HepG2 (cell line): ENCODE measurements around the gene SLIT3. TPM values are rescaled to one million over a fixed set of nuclear protein-coding genes. Genes with fewer than 3 reads are reported as not detected.

Experiments used
- ATAC-seq: fragments of 200-7000 bp; cut with Tn5 transposase; 3 replicates; pipeline ENCODE4 v1.9.1; 2020; ENCODE audit warnings: mild to moderate bottlenecking, moderate library complexity
- BruUV-seq: library from RNA; stranded (reverse); fragments of 400-500 nt; replicated peaks from 2 replicates; lab custom pipeline; 2021; lab: Mats Ljungman, UMichigan
- CTCF ChIA-PET: fragments of 300-600 bp; formaldehyde crosslinking; extraction: SDS; loops from one replicate; lab custom pipeline; 2021; ENCODE audit warnings: low total read pairs, inconsistent platforms, low intra/inter-chr PET ratio; lab: Yijun Ruan, JAX
- POLR2A ChIA-PET: fragments of 350-600 bp; sonication (Branson Sonifier 250); formaldehyde crosslinking; loops from one replicate; lab custom pipeline; 2020; ENCODE audit warnings: antibody characterized with exemption, inconsistent platforms; lab: Yijun Ruan, JAX
- DNase-seq: peaks from one replicate; pipeline ENCODE4 v3.0.0-alpha.2; 2015; ENCODE audit warnings: low spot score
- FAIRE-seq: peaks from 3 replicates; lab custom pipeline; 2011; peaks lifted over from hg19 to GRCh38; lab: Jason Lieb, UNC
- H2AFZ ChIP-seq: one replicate; pipeline ENCODE4 v1.6.1; 2011; ENCODE audit warnings: low read length, inconsistent platforms
- H3K27ac ChIP-seq: fragments of 300-600 bp; 3 replicates; pipeline ENCODE4 v1.8.0; 2011; ENCODE audit warnings: mixed run types, mild to moderate bottlenecking, mixed read lengths, low read length, inconsistent platforms; ENCODE audit not compliant: insufficient read depth; ENCODE audit errors: extremely low read length
- H3K27me3 ChIP-seq, 2 experiments: fragments of 200-600 bp in 1 of 2; 2 replicates in 1 of 2; 3 replicates in 1 of 2; pipeline versions ENCODE4 v1.6.0 to v1.8.0; 2011; ENCODE audit warnings: low read length in 2 of 2, mild to moderate bottlenecking in 2 of 2, moderate library complexity in 2 of 2, inconsistent platforms in 1 of 2; ENCODE audit not compliant: insufficient read depth in 2 of 2, control insufficient read depth in 1 of 2
- H3K36me3 ChIP-seq, 2 experiments: fragments of 200-600 bp in 1 of 2; replicated peaks in 1 of 2; 2 replicates in 1 of 2; 3 replicates in 1 of 2; pipeline versions ENCODE4 v1.5.1 to v1.8.0; 2011; ENCODE audit warnings: low read length in 2 of 2, inconsistent platforms in 1 of 2; ENCODE audit not compliant: insufficient read depth in 2 of 2, control insufficient read depth in 1 of 2
- H3K4me1 ChIP-seq: 2 replicates; pipeline ENCODE4 v1.5.1; 2012; ENCODE audit warnings: low read length, inconsistent platforms; ENCODE audit not compliant: insufficient read depth
- H3K4me2 ChIP-seq: 2 replicates; pipeline ENCODE4 v1.6.0; 2011; ENCODE audit warnings: low read depth, low read length, inconsistent platforms
- H3K4me3 ChIP-seq, 3 experiments: fragments of 200-600 bp in 1 of 3; sonication (generic), shearing (Covaris generic) in 1 of 3; replicated peaks in 1 of 3; 2 replicates each; pipeline ENCODE4 v1.5.1; 2011 to 2016; ENCODE audit warnings: low read length in 3 of 3, inconsistent platforms in 2 of 3, low read depth in 2 of 3, mild to moderate bottlenecking in 2 of 3, control low read depth in 1 of 3, mixed read lengths in 1 of 3; ENCODE audit not compliant: insufficient read depth in 1 of 3
- H3K79me2 ChIP-seq: one replicate; pipeline ENCODE4 v1.6.1; 2011; ENCODE audit warnings: low read length, inconsistent platforms; ENCODE audit not compliant: insufficient read depth
- H3K9ac ChIP-seq: 2 replicates; pipeline ENCODE4 v1.6.0; 2011; ENCODE audit warnings: mild to moderate bottlenecking, low read depth, low read length, inconsistent platforms; ENCODE audit not compliant: insufficient read depth
- H3K9me3 ChIP-seq: 2 replicates; pipeline ENCODE4 v1.5.1; 2012; ENCODE audit warnings: mild to moderate bottlenecking, low read length
- H4K20me1 ChIP-seq: 2 replicates; pipeline ENCODE4 v1.6.0; 2011; ENCODE audit warnings: inconsistent platforms, mild to moderate bottlenecking, low read length, moderate library complexity; ENCODE audit not compliant: insufficient read depth
- GPBP1L1 ChIP-seq: sonication (generic); formaldehyde crosslinking; IDR thresholded peaks from 2 replicates; pipeline ENCODE4 v1.5.0; 2020; ENCODE audit warnings: mild to moderate bottlenecking, missing genetic modification reagents
- KLF15 ChIP-seq: sonication (generic); formaldehyde crosslinking; IDR thresholded peaks from 2 replicates; pipeline ENCODE4 v1.8.1; 2023; ENCODE audit warnings: borderline replicate concordance, mild to moderate bottlenecking, inconsistent platforms, missing genetic modification reagents, mixed read lengths
- NFKB2 ChIP-seq: sonication (generic); formaldehyde crosslinking; IDR thresholded peaks from 2 replicates; pipeline ENCODE4 v1.4.0; 2020; ENCODE audit warnings: missing genetic modification reagents, borderline replicate concordance
- PBX2 ChIP-seq: IDR thresholded peaks from 2 replicates; pipeline ENCODE4 v1.6.1; 2016; ENCODE audit warnings: control low read depth
- ZBTB40 ChIP-seq, 2 experiments: fragments of 450-650 bp in 1 of 2; sonication (generic) in 1 of 2; formaldehyde crosslinking in 1 of 2; IDR thresholded peaks; 2 replicates each; pipeline versions ENCODE4 v1.6.1 to v1.8.0; 2016 to 2022; ENCODE audit warnings: antibody characterized with exemption in 1 of 2, mild to moderate bottlenecking in 1 of 2, missing genetic modification reagents in 1 of 2
- ZNF362 ChIP-seq: sonication (generic); formaldehyde crosslinking; IDR thresholded peaks from 2 replicates; pipeline ENCODE4 v1.4.0; 2020; ENCODE audit warnings: missing genetic modification reagents, mild to moderate bottlenecking, borderline replicate concordance
- ZNF570 ChIP-seq: sonication (generic); formaldehyde crosslinking; IDR thresholded peaks from 2 replicates; pipeline ENCODE4 v1.4.0; 2020; ENCODE audit warnings: mild to moderate bottlenecking, missing genetic modification reagents, borderline replicate concordance
- ZNF672 ChIP-seq: sonication (generic); formaldehyde crosslinking; IDR thresholded peaks from 2 replicates; pipeline ENCODE4 v1.8.1; 2022; ENCODE audit warnings: missing genetic modification reagents
- ZNF768 ChIP-seq: sonication (generic); formaldehyde crosslinking; IDR thresholded peaks from 2 replicates; pipeline ENCODE4 v1.4.0; 2020; ENCODE audit warnings: missing genetic modification reagents
- ZNF792 ChIP-seq: IDR thresholded peaks from 2 replicates; pipeline ENCODE4 v1.6.1; 2016
- ZNF83 ChIP-seq: sonication (generic); formaldehyde crosslinking; IDR thresholded peaks from 2 replicates; pipeline ENCODE4 v1.4.0; 2020; ENCODE audit warnings: missing genetic modification reagents, mild to moderate bottlenecking, borderline replicate concordance
- WGBS: methylation state at CpG from one replicate; pipeline ENCODE4 v1.1.6; 2017; ENCODE audit warnings: low lambda C conversion rate; 5-methylcytosine and 5-hydroxymethylcytosine counted together
- in situ Hi-C: cut with HindIII; loops from 2 replicates; pipeline ENCODE4 v1.10.0; 2017; ENCODE audit warnings: low pct_unique_long_range_greater_than_20kb; ENCODE audit not compliant: extremely low pct_ligation_motif_present
- intact Hi-C: fragments of 100-400 bp; cut with micrococcal nuclease; formaldehyde crosslinking; loops from one replicate; pipeline ENCODE4 v1.10.0; 2022; ENCODE audit not compliant: unreplicated experiment
- polyA plus RNA-seq, 8 experiments: library from polyadenylated mRNA; depleted of rRNA in 3 of 8; stranded (reverse) in 7 of 8; unstranded in 1 of 8; fragments of >200 nt; fragmentation: Illumina TruSeq in 4 of 8; extraction: Trizol in 4 of 8; gene quantifications; 2 replicates each; pipeline versions ENCODE4 v1.2.1 to v1.2.3, GENCODE V29; 2011 to 2016; ENCODE audit warnings: low read depth in 4 of 8, missing spikeins in 1 of 8, mixed read lengths in 1 of 8; ENCODE audit not compliant: insufficient read depth in 1 of 8
- total RNA-seq, 5 experiments: library from RNA; depleted of rRNA; stranded (reverse); fragments of >200 nt; fragmentation: Illumina TruSeq; extraction: Trizol; gene quantifications; 2 replicates each; pipeline ENCODE4 v1.2.3, GENCODE V29; 2016; ENCODE audit warnings: low read depth in 1 of 5

Gene SLIT3
- total and polyA plus RNA-seq, 2 of the 13 experiments (the other 11 are each of a cell fraction or from before 2014, with no cell fraction given): not detected

GRCh38 chr5:168899264-168899663 is 401.7 kb downstream of the SLIT3 start:
- Histone ChIP-seq H3K27ac (no peak overlapping the region), H3K9ac (no peak overlapping the region), H3K36me3 (no peaks in the 10 kb centered on the region), H3K4me1 (no peaks in the 10 kb centered on the region), H3K4me2 (no peak overlapping the region), H3K4me3 (no peak overlapping the region), H3K27me3 (peaks cover 0 to 21% of the 10 kb centered on the region in 2 experiments; a peak in 2 of 5 replicates), H2AFZ (no peak overlapping the region), H3K9me3 (no peaks in the 10 kb centered on the region), H3K79me2 (no peaks in the 10 kb centered on the region), H4K20me1 (no peaks in the 10 kb centered on the region)
- intact Hi-C loops (no loop called here), in situ Hi-C loops (no loop called here)
- BruUV-seq: no TSS peak
- DNase-seq (no peak), FAIRE-seq (no peak), ATAC-seq (no peak)
- WGBS: 3% methylated on average over 4 of the region's 4 CpGs
- POLR2A ChIA-PET: no interaction called here
- CTCF ChIA-PET: no interaction called here
- TF ChIP-seq ZNF768 (CRISPR knock-in tag) (no peak), ZNF362 (CRISPR knock-in tag) (no peak), KLF15 (no peak), ZNF570 (CRISPR knock-in tag) (no peak), NFKB2 (no peak), ZNF672 (CRISPR knock-in tag) (no peak), ZNF83 (no peak), ZBTB40 (IDR thresholded peaks at IDR 0.05) (no peak), ZBTB40 (CRISPR knock-in tag; IDR thresholded peaks at IDR 0.05) (no peak), PBX2 (CRISPR knock-in tag) (no peak), ZNF792 (CRISPR knock-in tag) (no peak), GPBP1L1 (CRISPR knock-in tag) (no peak)
